ENCODE results near the gene ZNF232.
"Not testable (repeated sequence)": the region's sequence is repeated elsewhere in the genome, so short reads cannot be mapped to it uniquely, and the experiment has no call there.

- TF ChIP-seq EZH2phosphoT487 (IDR thresholded peaks at IDR 0.05; ENCODE audit: borderline replicate concordance); CTCF (conservative IDR thresholded peaks at IDR 0.05; ENCODE audit: low read length): not testable (repeated sequence)
Observed at GRCh38 chr17:5133961-5134360, 22.3 kb upstream of the ZNF232 start.

Data from Loucy (cell line).